PC-9 (cell line): ENCODE results near the gene CLECL1. TPM values are rescaled to one million over a fixed set of nuclear protein-coding genes. Genes with fewer than 3 reads are reported as not detected.
A peak's percentile ranks its signal among the peaks of the same experiment; 100 is the strongest.

Experiments
- Bru-seq: library from RNA; stranded (reverse); fragments of 400-500 nt; gene quantifications from one replicate; lab custom pipeline; 2021; lab: Mats Ljungman, UMichigan
- BruChase-seq, 2 experiments: library from RNA; stranded (reverse); fragments of 400-500 nt; gene quantifications; one replicate each; lab custom pipeline; 2021; lab: Mats Ljungman, UMichigan
- BruUV-seq: library from RNA; stranded (reverse); fragments of 400-500 nt; replicated peaks from 2 replicates; lab custom pipeline; 2021; lab: Mats Ljungman, UMichigan
- CTCF ChIA-PET: fragments of 300-600 bp; sonication (Branson Sonifier 250); formaldehyde crosslinking; loops from one replicate; lab custom pipeline; 2022; ENCODE audit warnings: antibody characterized with exemption; lab: Charles Lee
- POLR2A ChIA-PET: fragments of 300-600 bp; sonication (Branson Sonifier 250); formaldehyde crosslinking; loops from one replicate; lab custom pipeline; 2022; ENCODE audit warnings: antibody characterized with exemption; ENCODE audit not compliant: unreplicated experiment; lab: Charles Lee
- DNase-seq, 2 experiments: peaks; one replicate each; pipeline versions ENCODE4 v3.0.0 to v3.0.0-alpha.2; 2015 to 2022; ENCODE audit warnings: mixed read lengths in 1 of 2
- H2AFZ ChIP-seq: fragments of 200-600 bp; sonication (generic); 2 replicates; pipeline ENCODE4 v1.8.1; 2017; ENCODE audit warnings: antibody characterized with exemption
- H3F3A ChIP-seq: fragments of 200-600 bp; sonication (generic); 2 replicates; pipeline ENCODE4 v1.8.1; 2017; ENCODE audit warnings: antibody characterized with exemption, mild to moderate bottlenecking, low read depth; ENCODE audit not compliant: insufficient read depth
- H3K27ac ChIP-seq: fragments of 200-600 bp; sonication (generic); 2 replicates; pipeline ENCODE4 v1.6.1; 2016; ENCODE audit warnings: mixed run types
- H3K27me3 ChIP-seq: fragments of 200-600 bp; sonication (generic); 2 replicates; pipeline ENCODE4 v1.6.1; 2016; ENCODE audit warnings: low read depth, mixed run types; ENCODE audit not compliant: insufficient read depth
- H3K36me3 ChIP-seq: fragments of 200-600 bp; sonication (generic); 2 replicates; pipeline ENCODE4 v1.6.1; 2016; ENCODE audit warnings: low read depth, mixed run types
- H3K4me1 ChIP-seq: fragments of 200-600 bp; sonication (generic); replicated peaks from 2 replicates; pipeline ENCODE4 v1.6.1; 2016; ENCODE audit warnings: mixed run types; ENCODE audit not compliant: insufficient read depth
- H3K4me2 ChIP-seq: fragments of 200-600 bp; sonication (generic); 2 replicates; pipeline ENCODE4 v1.6.1; 2017; ENCODE audit warnings: mixed run types
- H3K4me3 ChIP-seq: fragments of 200-600 bp; sonication (generic); 2 replicates; pipeline ENCODE4 v1.6.1; 2016; ENCODE audit warnings: mixed run types
- H3K79me2 ChIP-seq: fragments of 200-600 bp; sonication (generic); 2 replicates; pipeline ENCODE4 v1.6.1; 2017; ENCODE audit warnings: low read depth, mixed run types
- H3K9me2 ChIP-seq: fragments of 200-600 bp; sonication (generic); 2 replicates; pipeline ENCODE4 v1.8.1; 2017; ENCODE audit warnings: mild to moderate bottlenecking; ENCODE audit not compliant: insufficient read depth
- H3K9me3 ChIP-seq: fragments of 200-600 bp; sonication (generic); 2 replicates; pipeline ENCODE4 v1.8.1; 2016; ENCODE audit warnings: low read depth; ENCODE audit not compliant: insufficient read depth
- H4K20me1 ChIP-seq: fragments of 200-600 bp; sonication (generic); 2 replicates; pipeline ENCODE4 v1.8.1; 2017; ENCODE audit not compliant: insufficient read depth
- CTCF ChIP-seq: fragments of 200-600 bp; sonication (generic); conservative IDR thresholded peaks from 2 replicates; pipeline ENCODE4 v1.6.1; 2017; ENCODE audit warnings: mixed run types, antibody characterized with exemption, mild to moderate bottlenecking, moderate library complexity
- EZH2 ChIP-seq: fragments of 200-600 bp; sonication (generic); IDR thresholded peaks from 2 replicates; pipeline ENCODE4 v1.8.0; 2017; ENCODE audit warnings: antibody characterized with exemption, low read depth
- intact Hi-C: fragments of 100-400 bp; cut with micrococcal nuclease; formaldehyde crosslinking; loops from one replicate; pipeline ENCODE4 v1.10.0; 2022; ENCODE audit not compliant: unreplicated experiment
- long read RNA-seq: library from polyadenylated mRNA; stranded (forward); transcript quantifications from one replicate; pipeline ENCODE4 v2.0.0, GENCODE V29; 2022
- total RNA-seq: library from RNA; stranded (reverse); gene quantifications from 2 replicates; pipeline ENCODE4 v1.2.3, GENCODE V29; 2021

Gene CLECL1
- total RNA-seq (not detected in 2 replicates), Bru-seq, nascent RNA (percentile 15 among the genes with signal in this experiment), BruChase-seq, experiment 1, labeled RNA remaining after a 2-hour chase (percentile 22 among the genes with signal in this experiment), BruChase-seq, experiment 2, labeled RNA remaining after a 6-hour chase (percentile 11 among the genes with signal in this experiment)
- long read RNA-seq: 0 reads

GRCh38 chr12:9732921-9733461 lies at the start of gene CLECL1:
CLECL1 (minus strand) TSS chr12:9733097.
- no peaks in the 10 kb centered on the region for H3K9me3 ChIP-seq
- H3K4me3 ChIP-seq: no peak within 1 kb of the TSS
- DNase-seq: no peak
- no peak within 1 kb of the TSS for H3K4me2 ChIP-seq
- CTCF ChIA-PET: no interaction called here
- POLR2A ChIA-PET: no interaction called here
- H4K20me1 ChIP-seq: no peaks in the 10 kb centered on the region
- H3K79me2 ChIP-seq: no peaks in the 10 kb centered on the region
- H2AFZ ChIP-seq: peak within 1 kb of the TSS; percentile 31; the same call in 1 of the 2 replicates
- BruUV-seq: no TSS peak
- intact Hi-C loops: no loop called here
- no peaks in the 10 kb centered on the region for H3K9me2 ChIP-seq
- H3K36me3 ChIP-seq: no peaks in the 10 kb centered on the region
- TF ChIP-seq EZH2: no peak
- no peak for TF ChIP-seq CTCF
- H3K27ac ChIP-seq: no peak within 1 kb of the TSS
- no peaks in the 10 kb centered on the region for H3F3A ChIP-seq
- H3K4me1 ChIP-seq: peaks cover 5% of the 10 kb centered on the region; the same call in 1 of the 2 replicates
- H3K27me3 ChIP-seq: no peaks in the 10 kb centered on the region

GRCh38 chr12:9781360-9781759 lies 48.5 kb upstream of the CLECL1 start:
- Histone ChIP-seq H3K27me3 (no peaks in the 10 kb centered on the region), H3K79me2 (no peaks in the 10 kb centered on the region), H4K20me1 (no peaks in the 10 kb centered on the region), H3K4me2 (no peak overlapping the region), H3K36me3 (no peaks in the 10 kb centered on the region), H3K9me2 (no peaks in the 10 kb centered on the region), H3K27ac (no peak overlapping the region), H3K9me3 (no peaks in the 10 kb centered on the region), H3K4me3 (no peak overlapping the region), H3K4me1 (no peaks in the 10 kb centered on the region), H2AFZ (no peak overlapping the region), H3F3A (no peaks in the 10 kb centered on the region)
- DNase-seq: no peak
- intact Hi-C loops: no loop called here
- BruUV-seq: no TSS peak
- CTCF ChIA-PET: interaction anchor here (0.6 to 1.0 kb wide), 2 partner anchors 13 to 245 kb away, joined by 3 to 14 read pairs; no protein-coding TSS in a partner anchor
- POLR2A ChIA-PET: no interaction called here
- TF ChIP-seq EZH2: no peak
- no peak for TF ChIP-seq CTCF

- peaks cover 6% of the 10 kb centered on the region for H3K4me1 ChIP-seq
- intact Hi-C loops: no loop called here
- H3K9me2 ChIP-seq: no peaks in the 10 kb centered on the region
- H3F3A ChIP-seq: no peaks in the 10 kb centered on the region
- TF ChIP-seq EZH2: no peak
- no peak for TF ChIP-seq CTCF
- H4K20me1 ChIP-seq: no peaks in the 10 kb centered on the region
- H3K4me2 ChIP-seq: no peak overlapping the region
- no peak overlapping the region for H3K4me3 ChIP-seq
- no peaks in the 10 kb centered on the region for H3K36me3 ChIP-seq
- ChIA-PET POLR2A (no interaction called here), CTCF (interaction anchor here (0.6 kb wide), 1 partner anchor 9 kb away, joined by 8 read pairs; no protein-coding TSS in a partner anchor)
- DNase-seq: no peak
- H3K27ac ChIP-seq: no peak overlapping the region
- H2AFZ ChIP-seq: no peak overlapping the region
- H3K27me3 ChIP-seq: no peaks in the 10 kb centered on the region
- no TSS peak for BruUV-seq
- H3K9me3 ChIP-seq: no peaks in the 10 kb centered on the region
- H3K79me2 ChIP-seq: no peaks in the 10 kb centered on the region
Measured at GRCh38 chr12:9779209-9779608, 46.3 kb upstream of the CLECL1 start.
